22Rv1 (cell line): ENCODE measurements around the gene APC2.

ENCODE experiments used
- ZFX ChIP-seq: fragments of 450-650 bp; IDR thresholded peaks from 2 replicates; pipeline ENCODE4 v1.6.1; 2017; ENCODE audit warnings: antibody characterized with exemption, borderline replicate concordance
- TF ChIP-seq, protein P1 (sequence below): fragments of 450-650 bp; IDR thresholded peaks from 2 replicates; pipeline ENCODE4 v1.5.1; 2017; ENCODE audit warnings: mild to moderate bottlenecking

DNA sequence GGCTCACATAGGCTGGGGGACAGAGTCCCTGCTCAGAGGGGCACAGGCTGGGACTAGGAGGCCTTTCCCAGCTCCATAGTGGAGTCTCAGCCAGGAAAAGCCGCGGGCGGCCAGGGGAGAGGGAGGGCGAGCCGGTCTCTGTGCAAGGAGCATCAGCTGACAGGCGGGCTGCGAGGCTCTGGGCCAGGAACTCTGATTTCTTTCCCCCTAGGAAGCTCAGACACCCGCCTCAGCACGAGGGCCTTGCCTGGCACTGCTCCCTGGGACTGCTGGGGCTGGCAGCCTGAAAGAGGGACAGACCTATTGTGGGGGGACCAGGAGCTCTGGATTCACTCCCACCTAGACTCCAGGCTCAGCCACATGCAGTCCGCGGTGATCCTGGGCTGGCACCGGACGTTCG, 71.7 kb downstream of the APC2 start:
- TF ChIP-seq, protein P1, sequence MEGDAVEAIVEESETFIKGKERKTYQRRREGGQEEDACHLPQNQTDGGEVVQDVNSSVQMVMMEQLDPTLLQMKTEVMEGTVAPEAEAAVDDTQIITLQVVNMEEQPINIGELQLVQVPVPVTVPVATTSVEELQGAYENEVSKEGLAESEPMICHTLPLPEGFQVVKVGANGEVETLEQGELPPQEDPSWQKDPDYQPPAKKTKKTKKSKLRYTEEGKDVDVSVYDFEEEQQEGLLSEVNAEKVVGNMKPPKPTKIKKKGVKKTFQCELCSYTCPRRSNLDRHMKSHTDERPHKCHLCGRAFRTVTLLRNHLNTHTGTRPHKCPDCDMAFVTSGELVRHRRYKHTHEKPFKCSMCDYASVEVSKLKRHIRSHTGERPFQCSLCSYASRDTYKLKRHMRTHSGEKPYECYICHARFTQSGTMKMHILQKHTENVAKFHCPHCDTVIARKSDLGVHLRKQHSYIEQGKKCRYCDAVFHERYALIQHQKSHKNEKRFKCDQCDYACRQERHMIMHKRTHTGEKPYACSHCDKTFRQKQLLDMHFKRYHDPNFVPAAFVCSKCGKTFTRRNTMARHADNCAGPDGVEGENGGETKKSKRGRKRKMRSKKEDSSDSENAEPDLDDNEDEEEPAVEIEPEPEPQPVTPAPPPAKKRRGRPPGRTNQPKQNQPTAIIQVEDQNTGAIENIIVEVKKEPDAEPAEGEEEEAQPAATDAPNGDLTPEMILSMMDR = no peak
- no peak for TF ChIP-seq ZFX
